Measurements from ENCODE around the gene WDR4. TPM values are rescaled to one million over a fixed set of nuclear protein-coding genes. Genes with fewer than 3 reads are reported as not detected.

WDR4 gene
- total and polyA plus RNA-seq, 9 of the 15 experiments (the other 6 are each of a cell fraction or from before 2014, with no cell fraction given): 5.4 to 95.4 (median 32.1) TPM

DNA sequence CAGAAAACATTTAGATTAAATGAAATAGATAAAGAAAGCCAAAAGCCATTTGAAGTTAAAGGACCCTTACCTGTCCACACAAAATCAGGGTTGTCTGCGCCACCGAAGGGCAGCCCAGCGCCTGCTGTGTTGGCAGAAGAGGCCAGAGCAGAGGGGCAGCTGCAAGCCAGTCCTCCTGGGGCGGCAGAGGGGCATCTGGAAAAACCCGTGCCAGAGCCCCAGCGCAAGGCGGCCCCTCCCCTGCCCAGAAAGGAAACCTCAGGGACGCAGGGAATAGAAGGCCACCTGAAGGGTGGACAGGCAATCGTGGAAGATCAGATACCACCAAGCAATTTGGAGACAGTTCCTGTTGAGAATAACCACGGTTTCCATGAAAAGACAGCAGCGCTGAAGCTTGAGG is 24.5 kb upstream of the WDR4 start:
- H3K9me3 ChIP-seq (replicated peaks; ENCODE audit: control insufficient read depth, insufficient read depth, low read depth, low read length): no peaks in the 10 kb centered on the region
- peaks cover 95% of the 10 kb centered on the region for H3K36me3 ChIP-seq (ENCODE audit: control insufficient read depth, insufficient read depth, low read length)
- peaks cover 0 to 4% of the 10 kb centered on the region in 2 experiments; a peak in 1 of 5 replicates for H3K4me1 ChIP-seq (replicated peaks in 1 of 2; ENCODE audit: control insufficient read depth in 2 of 2, insufficient read depth in 2 of 2, low read length in 2 of 2)
- no peak overlapping the region for H3K27ac ChIP-seq (ENCODE audit: extremely low read depth, low read depth, low read length)
- H2AFZ ChIP-seq (ENCODE audit: low read depth, low read length): no peak overlapping the region
- CTCF ChIA-PET (ENCODE audit: low intra/inter-chr PET ratio): no interaction called here
- POLR2A ChIA-PET: interaction anchor here (0.8 kb wide), 1 partner anchor 11 kb away, joined by 4 read pairs; the partner anchor contains the start of gene NDUFV3
- peaks cover 30% of the 10 kb centered on the region; the same call in 2 of the 3 replicates for H3K79me2 ChIP-seq (ENCODE audit: control insufficient read depth, insufficient read depth, low read length)
- H3K9ac ChIP-seq (ENCODE audit: insufficient read depth in 1 of 2, low read depth in 2 of 2, low read length in 2 of 2): 0 out of 4 replicates have a peak overlapping the region, but pooled peaks of 1 of the 2 experiments have one; percentile 2
- no peaks in the 10 kb centered on the region for H3K27me3 ChIP-seq (ENCODE audit: control insufficient read depth in 2 of 2, insufficient read depth in 2 of 2, low read length in 2 of 2)
- no peaks in the 10 kb centered on the region for H4K20me1 ChIP-seq (replicated peaks; ENCODE audit: control insufficient read depth, insufficient read depth, low read length)
- ATAC-seq (no peak), FAIRE-seq (no peak), DNase-seq (ENCODE audit: extremely low read depth in 1 of 4, low spot score in 3 of 4) (no peak)
- no peak for TF ChIP-seq ZNF511 (CRISPR knock-in tag; IDR thresholded peaks at IDR 0.05)
- peaks cover 2% of the 10 kb centered on the region for H3K9me1 ChIP-seq (ENCODE audit: control insufficient read depth, insufficient read depth, low read length)
- in situ Hi-C loops (cut with MboI) (loop anchor here (25.0 kb wide), 1 partner anchor 208 kb away; the partner anchor contains the start of gene U2AF1), intact Hi-C loops (cut with micrococcal nuclease) (no loop called here)
- WGBS (ENCODE audit: insufficient coverage, low coverage, missing lambda C conversion rate): 94% methylated on average over 11 of the region's 11 CpGs
- H3K4me3 ChIP-seq: no peak overlapping the region
- no peak overlapping the region for H3K4me2 ChIP-seq (ENCODE audit: insufficient read depth, low read length)
- BruUV-seq (replicated peaks): TSS peak; percentile 17

DNA sequence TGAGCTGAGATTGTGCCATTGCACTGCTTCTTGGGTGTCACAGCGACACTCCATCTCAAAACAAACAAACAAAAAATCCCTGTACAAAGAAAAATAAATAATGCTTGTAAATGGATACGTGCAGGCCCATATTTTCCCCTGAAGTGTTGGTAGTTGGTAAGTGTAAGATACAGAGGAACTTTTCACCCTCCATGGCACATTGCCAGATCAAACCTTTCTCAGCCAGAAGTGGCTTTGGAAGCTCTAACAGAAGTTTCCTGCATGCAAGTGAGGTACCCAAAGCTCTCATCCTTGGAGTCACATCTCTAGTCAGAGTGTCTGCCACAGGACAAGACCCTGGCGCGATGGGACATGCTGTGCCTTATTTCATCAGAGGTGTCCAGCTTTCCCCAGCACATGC is 21.1 kb upstream of the WDR4 start:
- ChIA-PET POLR2A (interaction anchor here (0.6 to 1.6 kb wide), 3 partner anchors 9 to 626 kb away, joined by 3 to 7 read pairs (median 3); no protein-coding TSS in a partner anchor), CTCF (ENCODE audit: low intra/inter-chr PET ratio) (no interaction called here)
- Histone ChIP-seq H3K79me2 (ENCODE audit: control insufficient read depth, insufficient read depth, low read length) (peaks cover 51% of the 10 kb centered on the region), H3K4me2 (ENCODE audit: insufficient read depth, low read length) (no peak overlapping the region), H3K4me3 (no peak overlapping the region), H3K4me1 (replicated peaks in 1 of 2; ENCODE audit: control insufficient read depth in 2 of 2, insufficient read depth in 2 of 2, low read length in 2 of 2) (peaks cover 0 to 4% of the 10 kb centered on the region in 2 experiments; a peak in 1 of 5 replicates), H3K27me3 (ENCODE audit: control insufficient read depth in 2 of 2, insufficient read depth in 2 of 2, low read length in 2 of 2) (no peaks in the 10 kb centered on the region), H3K36me3 (ENCODE audit: control insufficient read depth, insufficient read depth, low read length) (peaks cover 89% of the 10 kb centered on the region), H4K20me1 (replicated peaks; ENCODE audit: control insufficient read depth, insufficient read depth, low read length) (no peaks in the 10 kb centered on the region), H3K27ac (ENCODE audit: extremely low read depth, low read depth, low read length) (no peak overlapping the region), H3K9me1 (ENCODE audit: control insufficient read depth, insufficient read depth, low read length) (no peaks in the 10 kb centered on the region), H3K9ac (ENCODE audit: insufficient read depth in 1 of 2, low read depth in 2 of 2, low read length in 2 of 2) (no peak overlapping the region), H2AFZ (ENCODE audit: low read depth, low read length) (no peak overlapping the region), H3K9me3 (replicated peaks; ENCODE audit: control insufficient read depth, insufficient read depth, low read depth, low read length) (no peaks in the 10 kb centered on the region)
- in situ Hi-C loops (cut with MboI): loop anchor here (25.0 kb wide), 1 partner anchor 212 kb away; the partner anchor contains the start of gene U2AF1
- intact Hi-C loops (cut with micrococcal nuclease): no loop called here
- TF ChIP-seq RBM15 (IDR thresholded peaks at IDR 0.05; ENCODE audit: insufficient read depth, low read length): no peak
- peak; percentile 80 for TF ChIP-seq NFIC (IDR thresholded peaks at IDR 0.05)
- no peak for FAIRE-seq
- 79% methylated on average over 4 of the region's 4 CpGs for WGBS (ENCODE audit: insufficient coverage, low coverage, missing lambda C conversion rate)
- no peak for DNase-seq (ENCODE audit: extremely low read depth in 1 of 4, low spot score in 3 of 4)
- no peak for ATAC-seq
- no TSS peak for BruUV-seq (replicated peaks)
